SK-N-SH treated with all-trans-retinoic acid at 6 μM for 48 hours (cell line): ENCODE measurements around the gene RNF213.

Experiments used
- ARNTL ChIP-seq: fragments of 450-650 bp; formaldehyde crosslinking; IDR thresholded peaks from 2 replicates; pipeline ENCODE4 v1.5.0; 2020; ENCODE audit warnings: low read depth, mild to moderate bottlenecking, moderate library complexity, borderline replicate concordance
- CSDC2 ChIP-seq: fragments of 250-450 bp; sonication (Bioruptor Pico); IDR thresholded peaks from 2 replicates; pipeline ENCODE4 v1.5.0; 2020; ENCODE audit warnings: mild to moderate bottlenecking, moderate library complexity
- GLIS3 ChIP-seq: fragments of 250-450 bp; sonication (Bioruptor Pico); IDR thresholded peaks from 2 replicates; pipeline ENCODE4 v1.5.0; 2020; ENCODE audit warnings: mild to moderate bottlenecking, moderate library complexity
- ISL1 ChIP-seq: fragments of 250-450 bp; sonication (Bioruptor Pico); IDR thresholded peaks from 2 replicates; pipeline ENCODE4 v2.1.2; 2022; ENCODE audit warnings: mild to moderate bottlenecking, moderate library complexity
- PATZ1 ChIP-seq: fragments of 250-450 bp; sonication (Bioruptor Pico); IDR thresholded peaks from 2 replicates; pipeline ENCODE4 v1.8.0; 2020; ENCODE audit warnings: mild to moderate bottlenecking, moderate library complexity, borderline replicate concordance
- TCF4 ChIP-seq: fragments of 250-450 bp; sonication (Bioruptor Pico); IDR thresholded peaks from 2 replicates; pipeline ENCODE4 v1.8.0; 2021; ENCODE audit warnings: mild to moderate bottlenecking, moderate library complexity, borderline replicate concordance
- TOX ChIP-seq: fragments of 250-450 bp; sonication (Bioruptor Pico); IDR thresholded peaks from 2 replicates; pipeline ENCODE4 v1.8.0; 2021; ENCODE audit warnings: mild to moderate bottlenecking, moderate library complexity, borderline replicate concordance
- ZFP30 ChIP-seq: fragments of 450-650 bp; formaldehyde crosslinking; IDR thresholded peaks from 2 replicates; pipeline ENCODE4 v1.5.0; 2022; ENCODE audit warnings: mild to moderate bottlenecking, moderate library complexity
- ZNF565 ChIP-seq: fragments of 450-650 bp; formaldehyde crosslinking; conservative IDR thresholded peaks from 2 replicates; pipeline ENCODE4 v1.5.0; 2020; ENCODE audit warnings: low read depth, mild to moderate bottlenecking, moderate library complexity
- TF ChIP-seq, protein P1 (sequence below): fragments of 250-450 bp; sonication (Bioruptor Pico); IDR thresholded peaks from 2 replicates; pipeline ENCODE4 v1.5.1; 2020; ENCODE audit warnings: low read depth, mild to moderate bottlenecking, moderate library complexity
- TF ChIP-seq, protein P2 (sequence below): fragments of 250-450 bp; sonication (Bioruptor Pico); IDR thresholded peaks from 2 replicates; pipeline ENCODE4 v1.5.0; 2020; ENCODE audit warnings: mild to moderate bottlenecking, moderate library complexity

DNA sequence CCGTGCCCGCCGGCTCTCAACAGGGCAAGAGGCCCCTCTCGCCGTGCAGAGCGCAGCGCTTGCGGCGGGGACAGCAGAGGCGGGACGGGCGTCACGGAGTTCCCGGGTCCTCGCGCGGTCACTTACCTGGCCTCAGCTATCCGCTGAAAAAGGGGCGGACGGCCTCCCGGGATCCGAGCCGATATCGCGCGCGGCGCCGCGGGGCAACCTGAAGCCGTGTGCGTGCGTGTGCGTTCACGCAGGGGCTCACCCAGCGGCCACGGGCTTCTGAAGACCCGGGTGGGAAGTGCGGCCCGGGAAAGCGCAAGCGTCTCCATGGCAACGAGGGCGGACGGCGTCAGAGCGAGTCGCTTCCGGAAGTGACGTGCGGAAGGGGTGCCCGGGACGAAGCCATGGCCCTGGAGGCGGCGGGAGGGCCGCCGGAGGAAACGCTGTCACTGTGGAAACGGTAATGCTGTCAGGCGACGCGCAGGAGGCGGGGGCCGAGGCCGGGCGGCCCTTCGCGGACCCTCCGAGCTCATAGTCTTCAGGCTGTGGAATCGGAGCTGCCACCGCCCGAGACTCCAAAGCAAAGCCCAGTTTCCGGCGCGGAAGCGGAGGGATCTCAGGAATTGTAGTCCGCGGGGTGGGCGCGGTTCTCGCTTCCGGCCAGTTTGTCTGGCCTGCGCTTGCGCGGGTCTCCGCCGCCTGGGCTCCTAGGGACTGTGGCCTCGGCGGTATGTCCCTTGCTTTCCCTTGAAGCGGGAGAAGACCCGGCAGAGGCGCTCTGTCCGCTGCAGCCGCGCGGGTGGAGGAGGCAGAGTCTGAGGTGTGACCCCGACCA lies 154.4 kb downstream of the RNF213 start, which contains the start of gene ENDOV:
- TF ChIP-seq, protein P1, sequence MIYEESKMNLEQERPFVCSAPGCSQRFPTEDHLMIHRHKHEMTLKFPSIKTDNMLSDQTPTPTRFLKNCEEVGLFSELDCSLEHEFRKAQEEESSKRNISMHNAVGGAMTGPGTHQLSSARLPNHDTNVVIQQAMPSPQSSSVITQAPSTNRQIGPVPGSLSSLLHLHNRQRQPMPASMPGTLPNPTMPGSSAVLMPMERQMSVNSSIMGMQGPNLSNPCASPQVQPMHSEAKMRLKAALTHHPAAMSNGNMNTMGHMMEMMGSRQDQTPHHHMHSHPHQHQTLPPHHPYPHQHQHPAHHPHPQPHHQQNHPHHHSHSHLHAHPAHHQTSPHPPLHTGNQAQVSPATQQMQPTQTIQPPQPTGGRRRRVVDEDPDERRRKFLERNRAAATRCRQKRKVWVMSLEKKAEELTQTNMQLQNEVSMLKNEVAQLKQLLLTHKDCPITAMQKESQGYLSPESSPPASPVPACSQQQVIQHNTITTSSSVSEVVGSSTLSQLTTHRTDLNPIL (CRISPR knock-in tag) = no peak
- TF ChIP-seq, protein P2, sequence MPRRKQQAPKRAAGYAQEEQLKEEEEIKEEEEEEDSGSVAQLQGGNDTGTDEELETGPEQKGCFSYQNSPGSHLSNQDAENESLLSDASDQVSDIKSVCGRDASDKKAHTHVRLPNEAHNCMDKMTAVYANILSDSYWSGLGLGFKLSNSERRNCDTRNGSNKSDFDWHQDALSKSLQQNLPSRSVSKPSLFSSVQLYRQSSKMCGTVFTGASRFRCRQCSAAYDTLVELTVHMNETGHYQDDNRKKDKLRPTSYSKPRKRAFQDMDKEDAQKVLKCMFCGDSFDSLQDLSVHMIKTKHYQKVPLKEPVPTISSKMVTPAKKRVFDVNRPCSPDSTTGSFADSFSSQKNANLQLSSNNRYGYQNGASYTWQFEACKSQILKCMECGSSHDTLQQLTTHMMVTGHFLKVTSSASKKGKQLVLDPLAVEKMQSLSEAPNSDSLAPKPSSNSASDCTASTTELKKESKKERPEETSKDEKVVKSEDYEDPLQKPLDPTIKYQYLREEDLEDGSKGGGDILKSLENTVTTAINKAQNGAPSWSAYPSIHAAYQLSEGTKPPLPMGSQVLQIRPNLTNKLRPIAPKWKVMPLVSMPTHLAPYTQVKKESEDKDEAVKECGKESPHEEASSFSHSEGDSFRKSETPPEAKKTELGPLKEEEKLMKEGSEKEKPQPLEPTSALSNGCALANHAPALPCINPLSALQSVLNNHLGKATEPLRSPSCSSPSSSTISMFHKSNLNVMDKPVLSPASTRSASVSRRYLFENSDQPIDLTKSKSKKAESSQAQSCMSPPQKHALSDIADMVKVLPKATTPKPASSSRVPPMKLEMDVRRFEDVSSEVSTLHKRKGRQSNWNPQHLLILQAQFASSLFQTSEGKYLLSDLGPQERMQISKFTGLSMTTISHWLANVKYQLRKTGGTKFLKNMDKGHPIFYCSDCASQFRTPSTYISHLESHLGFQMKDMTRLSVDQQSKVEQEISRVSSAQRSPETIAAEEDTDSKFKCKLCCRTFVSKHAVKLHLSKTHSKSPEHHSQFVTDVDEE (CRISPR knock-in tag) = no peak
- TF ChIP-seq ARNTL (no peak), PATZ1 (CRISPR knock-in tag) (no peak), GLIS3 (CRISPR knock-in tag) (no peak), ISL1 (CRISPR knock-in tag) (no peak), TCF4 (CRISPR knock-in tag) (no peak), CSDC2 (CRISPR knock-in tag) (no peak), ZFP30 (CRISPR knock-in tag) (no peak), ZNF565 (no peak), TOX (no peak)
